ENCODE results near the gene IL1A.

The IL1A gene

GRCh38 chr2:112724591-112725525 is 59.4 kb downstream of the IL1A start:
- DNase-seq: no peak

- DNase-seq: no peak
Observed at GRCh38 chr2:112723995-112724394, 60.3 kb downstream of the IL1A start.
